Neural progenitor cell (in vitro differentiated cells): ENCODE results near the gene OPN1SW. TPM values are rescaled to one million over a fixed set of nuclear protein-coding genes. Genes with fewer than 3 reads are reported as not detected.

Experiments
- DNase-seq: peaks from one replicate; pipeline ENCODE4 v3.0.0-alpha.2; 2016; ENCODE audit warnings: low spot score
- H2AFZ ChIP-seq: fragments of 200-600 bp; sonication (generic); replicated peaks from 2 replicates; pipeline ENCODE4 v1.6.1; 2016; ENCODE audit warnings: antibody characterized with exemption
- H3F3A ChIP-seq: fragments of 200-600 bp; sonication (generic); 2 replicates; pipeline ENCODE4 v1.6.1; 2016; ENCODE audit warnings: antibody characterized with exemption, low read depth
- H3K27ac ChIP-seq: fragments of 200-600 bp; sonication (generic); 2 replicates; pipeline ENCODE4 v1.5.1; 2016; ENCODE audit warnings: mild to moderate bottlenecking
- H3K27me3 ChIP-seq: fragments of 200-600 bp; sonication (generic); 2 replicates; pipeline ENCODE4 v1.6.1; 2016; ENCODE audit warnings: mild to moderate bottlenecking, moderate library complexity
- H3K36me3 ChIP-seq: fragments of 200-600 bp; sonication (generic); 2 replicates; pipeline ENCODE4 v1.5.1; 2016
- H3K4me1 ChIP-seq: fragments of 200-600 bp; sonication (generic); 2 replicates; pipeline ENCODE4 v1.6.1; 2016; ENCODE audit warnings: mixed run types
- H3K4me2 ChIP-seq: fragments of 200-600 bp; sonication (generic); 2 replicates; pipeline ENCODE4 v1.6.1; 2016
- H3K4me3 ChIP-seq: fragments of 200-600 bp; sonication (generic); 2 replicates; pipeline ENCODE4 v1.5.1; 2016
- H3K79me2 ChIP-seq: fragments of 200-600 bp; sonication (generic); 2 replicates; pipeline ENCODE4 v1.6.1; 2016; ENCODE audit warnings: low read depth
- H3K9ac ChIP-seq: fragments of 200-600 bp; sonication (generic); 2 replicates; pipeline ENCODE4 v1.6.1; 2016
- H3K9me3 ChIP-seq: fragments of 200-600 bp; sonication (generic); 2 replicates; pipeline ENCODE4 v1.5.1; 2016; ENCODE audit warnings: low read depth
- H4K20me1 ChIP-seq: fragments of 200-600 bp; sonication (generic); 2 replicates; pipeline ENCODE4 v1.6.1; 2016; ENCODE audit warnings: low read depth
- H3K27ac Mint-ChIP-seq: 3 replicates; pipeline ENCODE4 v1.8.0; 2021; ENCODE audit warnings: mixed read lengths
- H3K27me3 Mint-ChIP-seq: 2 replicates; pipeline ENCODE4 v1.8.0; 2022; ENCODE audit warnings: low read depth, mild to moderate bottlenecking, inconsistent platforms, moderate library complexity, mixed read lengths; ENCODE audit not compliant: insufficient read depth
- H3K36me3 Mint-ChIP-seq: 3 replicates; pipeline ENCODE4 v1.8.0; 2021; ENCODE audit warnings: mixed read lengths
- H3K4me1 Mint-ChIP-seq: 3 replicates; pipeline ENCODE4 v1.8.0; 2021; ENCODE audit warnings: mixed read lengths
- H3K4me3 Mint-ChIP-seq: 3 replicates; pipeline ENCODE4 v1.8.0; 2021; ENCODE audit warnings: mild to moderate bottlenecking, moderate library complexity, mixed read lengths
- H3K9me3 Mint-ChIP-seq: 3 replicates; pipeline ENCODE4 v1.8.0; 2020; ENCODE audit warnings: mixed read lengths
- CTCF ChIP-seq: fragments of 200-600 bp; sonication (generic); IDR thresholded peaks from 2 replicates; pipeline ENCODE4 v1.5.1; 2017; ENCODE audit warnings: antibody characterized with exemption, mild to moderate bottlenecking
- EZH2 ChIP-seq: fragments of 200-600 bp; sonication (generic); IDR thresholded peaks from 2 replicates; pipeline ENCODE4 v1.6.1; 2017; ENCODE audit warnings: antibody characterized with exemption, mild to moderate bottlenecking, moderate library complexity
- EZH2phosphoT487 ChIP-seq: fragments of 200-600 bp; sonication (generic); IDR thresholded peaks from 2 replicates; pipeline ENCODE4 v1.6.1; 2017; ENCODE audit warnings: antibody characterized with exemption
- total RNA-seq: library from RNA; depleted of rRNA; stranded (reverse); fragments of >200 nt; gene quantifications from 2 replicates; pipeline ENCODE4 v1.2.3, GENCODE V29; 2015; ENCODE audit warnings: low replicate concordance

The OPN1SW gene
- total RNA-seq, 1 donor from 2014 or later = not detected

- Mint-ChIP-seq H3K27me3 (peaks cover 4% of the 10 kb centered on the region), H3K4me3 (no peak overlapping the region), H3K36me3 (peaks cover 27% of the 10 kb centered on the region), H3K4me1 (peaks cover 14% of the 10 kb centered on the region), H3K27ac (no peak overlapping the region), H3K9me3 (no peaks in the 10 kb centered on the region)
- H3K9me3 ChIP-seq = no peaks in the 10 kb centered on the region
- no peaks in the 10 kb centered on the region for H4K20me1 ChIP-seq
- no peak for DNase-seq
- peak overlapping the region; percentile 75 for H3K4me2 ChIP-seq
- peaks cover 21% of the 10 kb centered on the region for H3K79me2 ChIP-seq
- H3K9ac ChIP-seq = no peak overlapping the region
- peak overlapping the region; percentile 94 for H3K27ac ChIP-seq
- TF ChIP-seq EZH2 (no peak), EZH2phosphoT487 (no peak), CTCF (no peak)
- H3K27me3 ChIP-seq = no peaks in the 10 kb centered on the region
- peaks cover 54% of the 10 kb centered on the region for H3F3A ChIP-seq
- peaks cover 49% of the 10 kb centered on the region for H3K4me1 ChIP-seq
- H3K4me3 ChIP-seq = peak overlapping the region; percentile 27
- H3K36me3 ChIP-seq = peaks cover 17% of the 10 kb centered on the region
- no peak overlapping the region for H2AFZ ChIP-seq
Measured at GRCh38 chr7:128794436-128794835, 18.8 kb upstream of the OPN1SW start.

GRCh38 chr7:128794020-128794419, 18.4 kb upstream of the OPN1SW start:
- H3K79me2 ChIP-seq = peaks cover 21% of the 10 kb centered on the region
- peaks cover 27% of the 10 kb centered on the region for H3K36me3 Mint-ChIP-seq
- H3F3A ChIP-seq = peaks cover 55% of the 10 kb centered on the region
- H3K36me3 ChIP-seq = peaks cover 17% of the 10 kb centered on the region
- DNase-seq = no peak
- H3K27ac Mint-ChIP-seq = no peak overlapping the region
- H3K9me3 Mint-ChIP-seq = no peaks in the 10 kb centered on the region
- H3K4me2 ChIP-seq = peak overlapping the region; percentile 75
- peaks cover 18% of the 10 kb centered on the region for H3K4me1 Mint-ChIP-seq
- no peaks in the 10 kb centered on the region for H4K20me1 ChIP-seq
- H3K27me3 ChIP-seq = no peaks in the 10 kb centered on the region
- no peak for TF ChIP-seq EZH2phosphoT487
- TF ChIP-seq CTCF = no peak
- TF ChIP-seq EZH2 = no peak
- H3K4me3 ChIP-seq = no peak overlapping the region
- H3K27me3 Mint-ChIP-seq = peaks cover 8% of the 10 kb centered on the region
- H3K9me3 ChIP-seq = no peaks in the 10 kb centered on the region
- peaks cover 49% of the 10 kb centered on the region for H3K4me1 ChIP-seq
- no peak overlapping the region for H3K9ac ChIP-seq
- H3K27ac ChIP-seq = peak overlapping the region; percentile 94
- no peak overlapping the region for H2AFZ ChIP-seq
- H3K4me3 Mint-ChIP-seq = peak overlapping the region; percentile 7

GRCh38 chr7:128793181-128793547, 17.6 kb upstream of the OPN1SW start:
- Histone ChIP-seq H3K9ac (no peak overlapping the region), H3K27me3 (no peaks in the 10 kb centered on the region), H3K9me3 (no peaks in the 10 kb centered on the region), H3K4me2 (peak overlapping the region; percentile 88), H3F3A (peaks cover 55% of the 10 kb centered on the region), H2AFZ (no peak overlapping the region), H3K36me3 (peaks cover 17% of the 10 kb centered on the region), H3K4me1 (peaks cover 53% of the 10 kb centered on the region), H4K20me1 (no peaks in the 10 kb centered on the region), H3K79me2 (peaks cover 21% of the 10 kb centered on the region), H3K27ac (no peak overlapping the region), H3K4me3 (no peak overlapping the region)
- DNase-seq = no peak
- no peak for TF ChIP-seq CTCF
- TF ChIP-seq EZH2 = no peak
- TF ChIP-seq EZH2phosphoT487 = no peak
- Mint-ChIP-seq H3K27ac (no peak overlapping the region), H3K9me3 (no peaks in the 10 kb centered on the region), H3K4me1 (peaks cover 25% of the 10 kb centered on the region), H3K4me3 (peak overlapping the region; percentile 92), H3K27me3 (peaks cover 9% of the 10 kb centered on the region), H3K36me3 (peaks cover 27% of the 10 kb centered on the region)
